HCT116 (cell line): Measurements from ENCODE around the gene DAGLB.

Experiments used
- ELF1 ChIP-seq: IDR thresholded peaks from 2 replicates; pipeline ENCODE4 v1.6.1; 2012; ENCODE audit warnings: low read depth, borderline replicate concordance
- EZH2 ChIP-seq: fragments of 200-600 bp; sonication (generic); IDR thresholded peaks from 2 replicates; pipeline ENCODE4 v1.6.1; 2017; ENCODE audit warnings: antibody characterized with exemption, mixed run types
- POLR2A ChIP-seq: IDR thresholded peaks from 2 replicates; pipeline ENCODE4 v1.7.0; 2011; ENCODE audit warnings: borderline replicate concordance; ENCODE audit not compliant: insufficient read depth, insufficient read length; ENCODE audit errors: extremely low read depth
- SIN3A ChIP-seq: IDR thresholded peaks from 2 replicates; pipeline ENCODE4 v1.6.1; 2012; ENCODE audit warnings: low read depth

- TF ChIP-seq POLR2A (no peak), EZH2 (no peak), SIN3A (no peak), ELF1 (no peak)
Observed at GRCh38 chr7:6386779-6387178, 61.0 kb downstream of the DAGLB start.
